ENCODE results near the gene ABCA7.

The ABCA7 gene

GRCh38 chr19:1041835-1042685, 2.2 kb downstream of the ABCA7 start:
- DNase-seq, result peak; percentile 23

- peak; percentile 33 for DNase-seq
These were observed 3.0 kb downstream of the ABCA7 start for GRCh38 chr19:1042689-1043511.

- no peak for DNase-seq
These were observed 5.3 kb downstream of the ABCA7 start for GRCh38 chr19:1045247-1045603.

- DNase-seq, result no peak
These were observed 6.3 kb downstream of the ABCA7 start for GRCh38 chr19:1046117-1046626.

GRCh38 chr19:1046836-1047695, 7.2 kb downstream of the ABCA7 start:
- DNase-seq, result no peak

- no peak for DNase-seq
These were observed 7.8 kb downstream of the ABCA7 start for GRCh38 chr19:1047696-1048147.

GRCh38 chr19:1049106-1049505, 9.2 kb downstream of the ABCA7 start:
- DNase-seq, result no peak

GRCh38 chr19:1049800-1050199, 9.9 kb downstream of the ABCA7 start:
- DNase-seq, result no peak

- no peak for DNase-seq
These were observed 11.3 kb downstream of the ABCA7 start for GRCh38 chr19:1050989-1051788.

GRCh38 chr19:1051791-1052190, 11.9 kb downstream of the ABCA7 start:
- no peak for DNase-seq

GRCh38 chr19:1052349-1052975, 12.6 kb downstream of the ABCA7 start:
- no peak for DNase-seq

GRCh38 chr19:1053176-1054101, 13.5 kb downstream of the ABCA7 start:
- DNase-seq, result no peak

- no peak for DNase-seq
These were observed 14.5 kb downstream of the ABCA7 start for GRCh38 chr19:1054102-1055027.

GRCh38 chr19:1055028-1055425, 15.1 kb downstream of the ABCA7 start:
- DNase-seq, result no peak

GRCh38 chr19:1055886-1056620, 16.1 kb downstream of the ABCA7 start:
- DNase-seq, result no peak

- peak; percentile 58 for DNase-seq
These were observed 17.4 kb downstream of the ABCA7 start for GRCh38 chr19:1057176-1057855.

- no peak for DNase-seq
These were observed 18.2 kb downstream of the ABCA7 start for GRCh38 chr19:1058112-1058511.

- DNase-seq, result no peak
These were observed 20.8 kb downstream of the ABCA7 start for GRCh38 chr19:1060689-1061088.

Measured in NCI-H345 (cell line).